HepG2 (cell line): ENCODE measurements around the gene SMIM44. TPM values are rescaled to one million over a fixed set of nuclear protein-coding genes. Genes with fewer than 3 reads are reported as not detected.

Experiments
- CHCHD3 ChIP-seq: sonication (generic); formaldehyde crosslinking; IDR thresholded peaks from 2 replicates; pipeline ENCODE4 v1.8.0; 2022; ENCODE audit warnings: mild to moderate bottlenecking, missing genetic modification reagents, moderate library complexity
- HNF4A ChIP-seq: sonication (generic); formaldehyde crosslinking; IDR thresholded peaks from 2 replicates; pipeline ENCODE4 v1.4.0; 2020; ENCODE audit warnings: missing genetic modification reagents
- MATR3 ChIP-seq: sonication (generic); formaldehyde crosslinking; IDR thresholded peaks from 2 replicates; pipeline ENCODE4 v1.4.0; 2020; ENCODE audit warnings: missing genetic modification reagents
- MTF1 ChIP-seq: sonication (generic); formaldehyde crosslinking; IDR thresholded peaks from 2 replicates; pipeline ENCODE4 v1.5.0; 2020; ENCODE audit warnings: missing genetic modification reagents
- MYC ChIP-seq: sonication (generic); formaldehyde crosslinking; IDR thresholded peaks from 2 replicates; pipeline ENCODE4 v1.9.0; 2021; ENCODE audit warnings: missing genetic modification reagents, borderline replicate concordance
- PLRG1 ChIP-seq: fragments of 450-650 bp; conservative IDR thresholded peaks from 2 replicates; pipeline ENCODE4 v1.6.1; 2016
- RORA ChIP-seq: sonication (generic); formaldehyde crosslinking; IDR thresholded peaks from 2 replicates; pipeline ENCODE4 v1.5.0; 2020; ENCODE audit warnings: mild to moderate bottlenecking, missing genetic modification reagents, moderate library complexity
- SMYD3 ChIP-seq: sonication (generic); formaldehyde crosslinking; IDR thresholded peaks from 2 replicates; pipeline ENCODE4 v1.8.1; 2023; ENCODE audit warnings: mild to moderate bottlenecking, missing genetic modification reagents
- SPEN ChIP-seq: sonication (generic); formaldehyde crosslinking; IDR thresholded peaks from 2 replicates; pipeline ENCODE4 v1.5.1; 2020; ENCODE audit warnings: low read depth, mild to moderate bottlenecking, missing genetic modification reagents
- ZFP82 ChIP-seq: sonication (generic); formaldehyde crosslinking; IDR thresholded peaks from 2 replicates; pipeline ENCODE4 v1.5.1; 2020; ENCODE audit warnings: mild to moderate bottlenecking, missing genetic modification reagents, borderline replicate concordance
- ZNF530 ChIP-seq: sonication (generic); formaldehyde crosslinking; IDR thresholded peaks from 2 replicates; pipeline ENCODE4 v1.5.0; 2020; ENCODE audit warnings: low read depth, mild to moderate bottlenecking, missing genetic modification reagents
- ZNF567 ChIP-seq: sonication (generic); formaldehyde crosslinking; IDR thresholded peaks from 2 replicates; pipeline ENCODE4 v1.8.1; 2023; ENCODE audit warnings: mild to moderate bottlenecking, missing genetic modification reagents, borderline replicate concordance
- ZNF768 ChIP-seq: sonication (generic); formaldehyde crosslinking; IDR thresholded peaks from 2 replicates; pipeline ENCODE4 v1.4.0; 2020; ENCODE audit warnings: missing genetic modification reagents
- ZNF790 ChIP-seq: sonication (generic); formaldehyde crosslinking; IDR thresholded peaks from 2 replicates; pipeline ENCODE4 v1.8.0; 2022; ENCODE audit warnings: missing genetic modification reagents, mild to moderate bottlenecking, borderline replicate concordance
- polyA plus RNA-seq, 8 experiments: library from polyadenylated mRNA; depleted of rRNA in 3 of 8; stranded (reverse) in 7 of 8; unstranded in 1 of 8; fragments of >200 nt; fragmentation: Illumina TruSeq in 4 of 8; extraction: Trizol in 4 of 8; gene quantifications; 2 replicates each; pipeline versions ENCODE4 v1.2.1 to v1.2.3, GENCODE V29; 2011 to 2016; ENCODE audit warnings: low read depth in 4 of 8, missing spikeins in 1 of 8, mixed read lengths in 1 of 8; ENCODE audit not compliant: insufficient read depth in 1 of 8
- total RNA-seq, 5 experiments: library from RNA; depleted of rRNA; stranded (reverse); fragments of >200 nt; fragmentation: Illumina TruSeq; extraction: Trizol; gene quantifications; 2 replicates each; pipeline ENCODE4 v1.2.3, GENCODE V29; 2016; ENCODE audit warnings: low read depth in 1 of 5
- TF ChIP-seq, protein P1 (sequence below): sonication (generic); formaldehyde crosslinking; IDR thresholded peaks from 2 replicates; pipeline ENCODE4; 2020; ENCODE audit warnings: missing genetic modification reagents, mild to moderate bottlenecking, borderline replicate concordance
- TF ChIP-seq, protein P2 (sequence below): sonication (generic); formaldehyde crosslinking; IDR thresholded peaks from 2 replicates; pipeline ENCODE4 v1.9.0; 2021; ENCODE audit warnings: missing genetic modification reagents, borderline replicate concordance
- TF ChIP-seq, protein P3 (sequence below): sonication (generic); formaldehyde crosslinking; IDR thresholded peaks from 2 replicates; pipeline ENCODE4 v1.8.1; 2022; ENCODE audit warnings: low read depth, mild to moderate bottlenecking, missing genetic modification reagents
- TF ChIP-seq, protein P4 (sequence below): sonication (generic); formaldehyde crosslinking; IDR thresholded peaks from 2 replicates; pipeline ENCODE4 v1.5.1; 2020; ENCODE audit warnings: mild to moderate bottlenecking, missing genetic modification reagents, moderate library complexity

The SMIM44 gene
- total and polyA plus RNA-seq, 2 of the 13 experiments (the other 11 are each of a cell fraction or from before 2014, with no cell fraction given), result not detected

DNA sequence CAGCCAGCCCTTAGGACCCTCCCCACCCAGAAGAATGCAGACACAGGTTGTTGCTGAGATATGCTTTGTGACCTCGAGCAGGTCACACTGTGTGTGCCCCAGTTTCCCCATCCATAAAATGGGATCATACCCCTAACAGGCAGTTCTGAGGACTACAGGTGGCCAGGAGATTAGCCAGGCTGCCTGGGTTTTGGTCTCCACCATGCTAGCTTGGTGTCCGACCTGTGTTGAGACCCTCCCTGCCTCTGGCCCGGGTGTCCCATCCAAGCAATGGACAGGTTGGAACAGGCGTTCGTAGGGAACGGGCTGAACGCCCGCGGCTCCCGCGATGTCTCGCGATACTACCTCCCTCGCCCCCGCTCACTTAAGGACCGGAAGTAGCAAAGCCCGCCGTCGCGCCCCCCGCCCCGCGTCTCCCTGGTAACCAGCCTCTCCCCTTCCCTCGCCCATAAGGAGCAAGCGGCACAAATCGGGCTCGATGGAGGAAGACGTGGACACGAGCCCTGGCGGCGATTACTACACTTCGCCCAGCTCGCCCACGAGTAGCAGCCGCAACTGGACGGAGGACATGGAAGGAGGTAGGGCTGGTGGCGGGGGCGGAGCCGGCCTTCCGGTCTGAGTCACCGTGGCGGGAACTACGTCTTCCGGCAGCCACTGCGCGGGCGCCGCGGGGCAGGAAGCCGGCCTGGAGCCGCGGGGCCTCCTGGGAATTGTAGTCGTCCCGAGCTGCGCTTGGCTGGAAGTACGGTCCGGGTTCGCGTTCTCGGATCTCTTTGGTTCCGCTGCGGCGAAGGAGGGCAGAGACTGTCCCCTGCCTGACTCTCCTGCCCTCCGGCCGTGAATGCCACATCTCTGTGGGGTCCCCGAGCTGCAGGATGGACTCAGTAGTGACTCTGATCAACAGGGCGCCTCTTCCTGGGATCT is 48.3 kb downstream of the SMIM44 start (continued):
- TF ChIP-seq, protein P1, sequence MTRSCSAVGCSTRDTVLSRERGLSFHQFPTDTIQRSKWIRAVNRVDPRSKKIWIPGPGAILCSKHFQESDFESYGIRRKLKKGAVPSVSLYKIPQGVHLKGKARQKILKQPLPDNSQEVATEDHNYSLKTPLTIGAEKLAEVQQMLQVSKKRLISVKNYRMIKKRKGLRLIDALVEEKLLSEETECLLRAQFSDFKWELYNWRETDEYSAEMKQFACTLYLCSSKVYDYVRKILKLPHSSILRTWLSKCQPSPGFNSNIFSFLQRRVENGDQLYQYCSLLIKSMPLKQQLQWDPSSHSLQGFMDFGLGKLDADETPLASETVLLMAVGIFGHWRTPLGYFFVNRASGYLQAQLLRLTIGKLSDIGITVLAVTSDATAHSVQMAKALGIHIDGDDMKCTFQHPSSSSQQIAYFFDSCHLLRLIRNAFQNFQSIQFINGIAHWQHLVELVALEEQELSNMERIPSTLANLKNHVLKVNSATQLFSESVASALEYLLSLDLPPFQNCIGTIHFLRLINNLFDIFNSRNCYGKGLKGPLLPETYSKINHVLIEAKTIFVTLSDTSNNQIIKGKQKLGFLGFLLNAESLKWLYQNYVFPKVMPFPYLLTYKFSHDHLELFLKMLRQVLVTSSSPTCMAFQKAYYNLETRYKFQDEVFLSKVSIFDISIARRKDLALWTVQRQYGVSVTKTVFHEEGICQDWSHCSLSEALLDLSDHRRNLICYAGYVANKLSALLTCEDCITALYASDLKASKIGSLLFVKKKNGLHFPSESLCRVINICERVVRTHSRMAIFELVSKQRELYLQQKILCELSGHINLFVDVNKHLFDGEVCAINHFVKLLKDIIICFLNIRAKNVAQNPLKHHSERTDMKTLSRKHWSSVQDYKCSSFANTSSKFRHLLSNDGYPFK (CRISPR knock-in tag), result peak; percentile 69; the same call in 1 of the 2 replicates
- TF ChIP-seq SMYD3 (CRISPR knock-in tag), result no peak
- TF ChIP-seq PLRG1, result no peak
- TF ChIP-seq, protein P2, sequence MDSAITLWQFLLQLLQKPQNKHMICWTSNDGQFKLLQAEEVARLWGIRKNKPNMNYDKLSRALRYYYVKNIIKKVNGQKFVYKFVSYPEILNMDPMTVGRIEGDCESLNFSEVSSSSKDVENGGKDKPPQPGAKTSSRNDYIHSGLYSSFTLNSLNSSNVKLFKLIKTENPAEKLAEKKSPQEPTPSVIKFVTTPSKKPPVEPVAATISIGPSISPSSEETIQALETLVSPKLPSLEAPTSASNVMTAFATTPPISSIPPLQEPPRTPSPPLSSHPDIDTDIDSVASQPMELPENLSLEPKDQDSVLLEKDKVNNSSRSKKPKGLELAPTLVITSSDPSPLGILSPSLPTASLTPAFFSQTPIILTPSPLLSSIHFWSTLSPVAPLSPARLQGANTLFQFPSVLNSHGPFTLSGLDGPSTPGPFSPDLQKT (CRISPR knock-in tag), result no peak
- TF ChIP-seq, protein P3, sequence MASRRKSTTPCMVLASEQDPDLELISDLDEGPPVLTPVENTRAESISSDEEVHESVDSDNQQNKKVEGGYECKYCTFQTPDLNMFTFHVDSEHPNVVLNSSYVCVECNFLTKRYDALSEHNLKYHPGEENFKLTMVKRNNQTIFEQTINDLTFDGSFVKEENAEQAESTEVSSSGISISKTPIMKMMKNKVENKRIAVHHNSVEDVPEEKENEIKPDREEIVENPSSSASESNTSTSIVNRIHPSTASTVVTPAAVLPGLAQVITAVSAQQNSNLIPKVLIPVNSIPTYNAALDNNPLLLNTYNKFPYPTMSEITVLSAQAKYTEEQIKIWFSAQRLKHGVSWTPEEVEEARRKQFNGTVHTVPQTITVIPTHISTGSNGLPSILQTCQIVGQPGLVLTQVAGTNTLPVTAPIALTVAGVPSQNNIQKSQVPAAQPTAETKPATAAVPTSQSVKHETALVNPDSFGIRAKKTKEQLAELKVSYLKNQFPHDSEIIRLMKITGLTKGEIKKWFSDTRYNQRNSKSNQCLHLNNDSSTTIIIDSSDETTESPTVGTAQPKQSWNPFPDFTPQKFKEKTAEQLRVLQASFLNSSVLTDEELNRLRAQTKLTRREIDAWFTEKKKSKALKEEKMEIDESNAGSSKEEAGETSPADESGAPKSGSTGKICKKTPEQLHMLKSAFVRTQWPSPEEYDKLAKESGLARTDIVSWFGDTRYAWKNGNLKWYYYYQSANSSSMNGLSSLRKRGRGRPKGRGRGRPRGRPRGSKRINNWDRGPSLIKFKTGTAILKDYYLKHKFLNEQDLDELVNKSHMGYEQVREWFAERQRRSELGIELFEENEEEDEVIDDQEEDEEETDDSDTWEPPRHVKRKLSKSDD, result no peak; the same call in 1 of the 2 replicates
- peak; percentile 64; the same call in 1 of the 2 replicates for TF ChIP-seq MYC (CRISPR knock-in tag)
- TF ChIP-seq ZNF768 (CRISPR knock-in tag), result no peak
- no peak for TF ChIP-seq ZFP82
- TF ChIP-seq ZNF530 (CRISPR knock-in tag), result no peak
- TF ChIP-seq RORA, result no peak
- no peak for TF ChIP-seq ZNF567
- TF ChIP-seq HNF4A (CRISPR knock-in tag), result no peak
- no peak for TF ChIP-seq MATR3 (CRISPR knock-in tag)
- no peak for TF ChIP-seq CHCHD3 (CRISPR knock-in tag)
- TF ChIP-seq SPEN, result peak; percentile 91
- TF ChIP-seq, protein P4, sequence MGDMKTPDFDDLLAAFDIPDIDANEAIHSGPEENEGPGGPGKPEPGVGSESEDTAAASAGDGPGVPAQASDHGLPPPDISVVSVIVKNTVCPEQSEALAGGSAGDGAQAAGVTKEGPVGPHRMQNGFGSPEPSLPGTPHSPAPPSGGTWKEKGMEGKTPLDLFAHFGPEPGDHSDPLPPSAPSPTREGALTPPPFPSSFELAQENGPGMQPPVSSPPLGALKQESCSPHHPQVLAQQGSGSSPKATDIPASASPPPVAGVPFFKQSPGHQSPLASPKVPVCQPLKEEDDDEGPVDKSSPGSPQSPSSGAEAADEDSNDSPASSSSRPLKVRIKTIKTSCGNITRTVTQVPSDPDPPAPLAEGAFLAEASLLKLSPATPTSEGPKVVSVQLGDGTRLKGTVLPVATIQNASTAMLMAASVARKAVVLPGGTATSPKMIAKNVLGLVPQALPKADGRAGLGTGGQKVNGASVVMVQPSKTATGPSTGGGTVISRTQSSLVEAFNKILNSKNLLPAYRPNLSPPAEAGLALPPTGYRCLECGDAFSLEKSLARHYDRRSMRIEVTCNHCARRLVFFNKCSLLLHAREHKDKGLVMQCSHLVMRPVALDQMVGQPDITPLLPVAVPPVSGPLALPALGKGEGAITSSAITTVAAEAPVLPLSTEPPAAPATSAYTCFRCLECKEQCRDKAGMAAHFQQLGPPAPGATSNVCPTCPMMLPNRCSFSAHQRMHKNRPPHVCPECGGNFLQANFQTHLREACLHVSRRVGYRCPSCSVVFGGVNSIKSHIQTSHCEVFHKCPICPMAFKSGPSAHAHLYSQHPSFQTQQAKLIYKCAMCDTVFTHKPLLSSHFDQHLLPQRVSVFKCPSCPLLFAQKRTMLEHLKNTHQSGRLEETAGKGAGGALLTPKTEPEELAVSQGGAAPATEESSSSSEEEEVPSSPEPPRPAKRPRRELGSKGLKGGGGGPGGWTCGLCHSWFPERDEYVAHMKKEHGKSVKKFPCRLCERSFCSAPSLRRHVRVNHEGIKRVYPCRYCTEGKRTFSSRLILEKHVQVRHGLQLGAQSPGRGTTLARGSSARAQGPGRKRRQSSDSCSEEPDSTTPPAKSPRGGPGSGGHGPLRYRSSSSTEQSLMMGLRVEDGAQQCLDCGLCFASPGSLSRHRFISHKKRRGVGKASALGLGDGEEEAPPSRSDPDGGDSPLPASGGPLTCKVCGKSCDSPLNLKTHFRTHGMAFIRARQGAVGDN, result peak; percentile 85
- TF ChIP-seq ZNF790, result no peak
- TF ChIP-seq MTF1 (CRISPR knock-in tag), result no peak
